Measurements from ENCODE around the gene ODF4.
A peak's percentile ranks its signal among the peaks of the same experiment; 100 is the strongest.

ODF4 gene

DNA sequence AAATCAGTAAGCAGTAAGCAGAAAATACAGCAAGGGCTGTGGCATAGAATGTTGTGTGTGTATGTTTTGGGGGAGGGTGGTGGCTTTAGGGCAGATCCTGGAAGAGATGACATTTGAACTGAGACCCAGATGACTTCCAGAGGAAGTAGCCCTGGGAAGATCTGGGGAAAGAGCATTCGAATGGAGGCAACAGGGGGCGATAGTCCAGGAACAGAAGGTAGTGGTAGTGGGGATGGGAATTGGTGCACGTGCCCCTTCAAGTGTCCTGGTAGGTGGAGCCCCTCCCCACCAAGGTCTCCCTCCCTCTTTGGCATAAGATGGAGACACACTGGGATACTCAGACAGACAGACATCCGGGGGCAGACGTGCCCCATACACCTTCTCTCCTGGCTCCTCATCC lies 15.5 kb upstream of the ODF4 start:
- TF ChIP-seq SPI1 (IDR thresholded peaks at IDR 0.05; ENCODE audit: low read depth, low read length) (no peak), PAX5 (IDR thresholded peaks at IDR 0.05; ENCODE audit: insufficient read depth, low read length, severe bottlenecking) (no peak), POLR2A (IDR thresholded peaks at IDR 0.05; ENCODE audit: low read depth, low read length) (no peak), POLR2AphosphoS5 (IDR thresholded peaks at IDR 0.05; ENCODE audit: low read depth, low read length) (no peak), TAF1 (IDR thresholded peaks at IDR 0.05; ENCODE audit: low read depth, low read length) (no peak), POU2F2 (IDR thresholded peaks at IDR 0.05; ENCODE audit: low read depth, low read length) (no peak)
- no peak for FAIRE-seq

DNA sequence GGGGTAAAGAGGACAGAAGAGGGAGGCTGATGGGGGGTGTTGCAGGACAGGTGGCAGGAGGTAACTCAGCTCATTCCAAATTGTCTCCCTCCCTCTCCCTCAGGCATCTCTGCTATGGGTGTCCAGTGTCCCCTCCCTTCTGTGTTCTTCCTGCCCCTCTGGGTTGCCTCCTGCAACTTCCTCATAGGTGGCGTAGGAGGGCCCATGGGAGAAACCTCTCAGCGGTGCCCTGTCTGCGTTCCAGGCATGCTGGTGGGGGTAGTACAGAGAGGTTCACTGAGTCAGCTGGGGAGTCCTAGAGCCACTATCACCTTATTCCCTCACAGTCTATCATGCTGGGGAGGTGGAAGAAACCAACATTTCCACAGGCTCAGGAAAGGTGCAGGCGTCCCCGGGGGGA lies 14.7 kb upstream of the ODF4 start:
- DNase-seq (ENCODE audit: insufficient read length, low spot score), result no peak
- no peak for FAIRE-seq
- TF ChIP-seq SPI1 (IDR thresholded peaks at IDR 0.05; ENCODE audit: low read depth, low read length), result no peak
- no peak for TF ChIP-seq POLR2A (IDR thresholded peaks at IDR 0.05; ENCODE audit: low read depth, low read length)
- no peak for TF ChIP-seq POLR2AphosphoS5 (IDR thresholded peaks at IDR 0.05; ENCODE audit: low read depth, low read length)
- no peak for TF ChIP-seq TAF1 (IDR thresholded peaks at IDR 0.05; ENCODE audit: low read depth, low read length)
- no peak for TF ChIP-seq PAX5 (IDR thresholded peaks at IDR 0.05; ENCODE audit: insufficient read depth, low read length, severe bottlenecking)
- TF ChIP-seq POU2F2 (IDR thresholded peaks at IDR 0.05; ENCODE audit: low read depth, low read length), result no peak

More for the DNA sequence above, 15.5 kb upstream of the ODF4 start:
- DNase-seq (ENCODE audit: insufficient read length, low spot score), result no peak

DNA sequence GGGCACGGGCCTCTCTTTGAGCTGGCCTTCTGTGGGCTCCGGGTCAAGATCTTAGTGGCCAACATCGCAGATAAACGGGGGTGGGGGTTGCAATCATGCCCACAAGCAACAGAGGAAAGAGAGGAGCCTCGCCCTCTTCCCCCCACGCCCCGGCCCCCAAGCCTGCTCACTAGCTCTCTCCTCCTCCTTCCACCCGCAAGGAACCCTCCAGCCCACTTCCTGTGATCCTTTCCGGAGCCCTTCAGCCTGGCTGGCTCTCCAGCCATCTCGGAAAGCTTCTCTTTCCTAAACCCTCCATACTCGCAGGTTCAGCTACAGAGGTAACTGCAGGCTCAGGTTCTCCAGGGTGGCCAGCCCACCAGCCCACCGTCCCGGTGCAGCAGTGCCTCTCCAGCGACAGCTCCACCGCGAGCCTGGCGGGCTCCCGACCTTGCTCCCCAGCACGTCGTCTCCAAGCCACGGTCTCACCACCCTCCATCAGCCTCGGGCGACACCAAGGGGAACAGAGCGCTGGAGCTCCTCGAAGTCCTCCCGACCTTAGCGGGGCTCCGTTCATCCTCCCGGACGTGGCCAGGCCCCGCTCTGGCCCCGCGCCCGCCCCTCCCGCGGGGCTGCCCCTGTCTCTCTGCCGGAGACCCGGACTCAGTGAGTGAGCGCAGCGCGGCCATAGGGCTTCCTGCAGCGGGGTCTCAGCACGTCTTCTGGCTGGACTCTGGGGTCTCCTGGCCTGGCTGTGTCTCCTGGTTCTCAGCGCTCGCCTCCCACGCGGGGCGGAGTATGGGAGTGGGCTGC lies 12.9 kb upstream of the ODF4 start:
- no peak for TF ChIP-seq POU2F2 (IDR thresholded peaks at IDR 0.05; ENCODE audit: low read depth, low read length)
- no peak for TF ChIP-seq TAF1 (IDR thresholded peaks at IDR 0.05; ENCODE audit: low read depth, low read length)
- TF ChIP-seq SPI1 (IDR thresholded peaks at IDR 0.05; ENCODE audit: low read depth, low read length), result no peak
- no peak for TF ChIP-seq POLR2A (IDR thresholded peaks at IDR 0.05; ENCODE audit: low read depth, low read length)
- no peak for TF ChIP-seq PAX5 (IDR thresholded peaks at IDR 0.05; ENCODE audit: insufficient read depth, low read length, severe bottlenecking)
- TF ChIP-seq POLR2AphosphoS5 (IDR thresholded peaks at IDR 0.05; ENCODE audit: low read depth, low read length), result no peak
- peak; percentile 65 for DNase-seq (ENCODE audit: insufficient read length, low spot score)
- FAIRE-seq, result peak; percentile 52

DNA sequence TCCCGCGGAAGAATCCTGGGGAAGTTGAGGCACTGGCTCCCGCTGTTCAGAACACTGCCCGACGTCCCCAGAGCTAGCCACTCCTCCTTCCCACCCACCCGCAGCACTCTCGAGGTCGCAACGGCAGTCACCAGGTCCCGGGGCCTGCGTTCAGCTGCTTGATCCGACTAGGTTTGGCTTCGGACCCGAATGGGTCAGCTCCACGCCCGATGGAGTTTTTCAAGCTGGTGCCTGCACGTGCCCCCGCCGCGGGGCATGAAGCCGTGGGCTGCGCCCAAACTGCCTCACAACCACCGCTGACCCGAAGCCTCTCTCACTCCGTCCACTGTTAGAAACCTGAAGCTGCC lies 12.4 kb upstream of the ODF4 start:
- no peak for TF ChIP-seq POLR2AphosphoS5 (IDR thresholded peaks at IDR 0.05; ENCODE audit: low read depth, low read length)
- TF ChIP-seq TAF1 (IDR thresholded peaks at IDR 0.05; ENCODE audit: low read depth, low read length), result no peak
- TF ChIP-seq SPI1 (IDR thresholded peaks at IDR 0.05; ENCODE audit: low read depth, low read length), result no peak
- TF ChIP-seq POU2F2 (IDR thresholded peaks at IDR 0.05; ENCODE audit: low read depth, low read length), result no peak
- no peak for TF ChIP-seq PAX5 (IDR thresholded peaks at IDR 0.05; ENCODE audit: insufficient read depth, low read length, severe bottlenecking)
- FAIRE-seq (no peak), DNase-seq (ENCODE audit: insufficient read length, low spot score) (no peak)

DNA sequence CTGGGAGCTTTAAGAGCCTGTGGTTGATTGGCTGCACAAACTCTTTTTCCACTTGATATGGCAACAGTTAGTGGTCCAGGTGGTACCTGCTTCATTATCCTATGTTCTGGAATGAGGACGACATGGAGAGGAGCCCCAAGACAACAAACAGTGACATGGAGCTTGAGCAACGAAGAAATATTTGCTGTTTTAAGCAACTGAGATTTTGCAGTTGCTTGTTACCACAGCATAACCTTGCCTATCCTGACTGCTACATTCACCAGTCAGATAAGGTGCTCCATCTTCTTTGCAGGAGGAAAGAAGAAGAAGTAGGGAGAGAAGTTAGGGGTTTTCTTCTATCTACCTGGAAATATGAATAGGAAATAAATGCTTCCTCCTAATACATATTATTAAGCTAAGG lies 7.5 kb upstream of the ODF4 start:
- FAIRE-seq (no peak), DNase-seq (ENCODE audit: insufficient read length, low spot score) (no peak)
- TF ChIP-seq PAX5 (IDR thresholded peaks at IDR 0.05; ENCODE audit: insufficient read depth, low read length, severe bottlenecking), result no peak
- no peak for TF ChIP-seq TAF1 (IDR thresholded peaks at IDR 0.05; ENCODE audit: low read depth, low read length)
- TF ChIP-seq SPI1 (IDR thresholded peaks at IDR 0.05; ENCODE audit: low read depth, low read length), result no peak
- TF ChIP-seq POLR2AphosphoS5 (IDR thresholded peaks at IDR 0.05; ENCODE audit: low read depth, low read length), result no peak
- TF ChIP-seq POU2F2 (IDR thresholded peaks at IDR 0.05; ENCODE audit: low read depth, low read length), result no peak
- TF ChIP-seq POLR2A (IDR thresholded peaks at IDR 0.05; ENCODE audit: low read depth, low read length), result no peak

DNA sequence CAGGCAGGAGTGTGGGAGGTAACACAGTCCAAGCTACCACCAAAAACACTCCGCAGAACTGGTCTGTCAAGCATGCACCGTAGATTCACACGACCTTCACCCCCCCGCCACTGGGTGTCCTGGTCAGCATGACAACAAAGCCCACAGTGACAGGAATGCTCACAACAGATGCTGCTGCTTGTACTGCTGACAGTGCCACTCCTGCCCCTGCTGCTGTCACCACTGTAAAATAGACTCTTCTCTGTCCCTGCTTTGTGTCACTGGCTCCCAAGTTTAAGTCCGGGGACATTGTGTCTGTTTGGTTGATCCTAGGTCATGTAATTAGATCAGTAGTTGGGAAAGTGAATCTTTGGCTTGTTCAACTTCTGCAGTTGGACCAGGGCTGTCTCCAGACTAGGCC lies 7.0 kb upstream of the ODF4 start:
- FAIRE-seq, result no peak
- no peak for TF ChIP-seq PAX5 (IDR thresholded peaks at IDR 0.05; ENCODE audit: insufficient read depth, low read length, severe bottlenecking)
- no peak for TF ChIP-seq POLR2AphosphoS5 (IDR thresholded peaks at IDR 0.05; ENCODE audit: low read depth, low read length)
- TF ChIP-seq POLR2A (IDR thresholded peaks at IDR 0.05; ENCODE audit: low read depth, low read length), result no peak
- no peak for TF ChIP-seq POU2F2 (IDR thresholded peaks at IDR 0.05; ENCODE audit: low read depth, low read length)
- no peak for TF ChIP-seq SPI1 (IDR thresholded peaks at IDR 0.05; ENCODE audit: low read depth, low read length)
- DNase-seq (ENCODE audit: insufficient read length, low spot score), result no peak

DNA sequence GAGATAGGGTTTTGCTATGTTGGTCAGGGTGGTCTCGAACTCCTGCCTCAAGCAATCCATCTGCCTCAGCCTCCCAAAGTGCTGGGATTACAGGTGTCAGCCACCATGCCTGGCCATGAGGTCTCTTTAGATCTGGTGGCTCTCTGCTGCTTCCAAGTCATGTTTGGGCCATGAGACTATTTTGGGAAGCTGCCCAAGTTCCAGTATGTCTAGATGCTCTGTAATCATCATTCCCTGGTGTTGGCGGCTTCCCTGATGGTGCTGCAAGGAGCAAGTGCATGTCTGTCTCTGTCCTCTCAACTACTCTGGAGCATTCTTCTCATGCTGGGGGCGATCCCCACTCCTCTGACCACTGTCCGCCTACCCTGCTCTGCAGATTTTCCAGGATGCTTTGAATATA lies 6.4 kb upstream of the ODF4 start:
- FAIRE-seq (no peak), DNase-seq (ENCODE audit: insufficient read length, low spot score) (no peak)
- no peak for TF ChIP-seq PAX5 (IDR thresholded peaks at IDR 0.05; ENCODE audit: insufficient read depth, low read length, severe bottlenecking)
- TF ChIP-seq POLR2A (IDR thresholded peaks at IDR 0.05; ENCODE audit: low read depth, low read length), result no peak
- no peak for TF ChIP-seq POLR2AphosphoS5 (IDR thresholded peaks at IDR 0.05; ENCODE audit: low read depth, low read length)

DNA sequence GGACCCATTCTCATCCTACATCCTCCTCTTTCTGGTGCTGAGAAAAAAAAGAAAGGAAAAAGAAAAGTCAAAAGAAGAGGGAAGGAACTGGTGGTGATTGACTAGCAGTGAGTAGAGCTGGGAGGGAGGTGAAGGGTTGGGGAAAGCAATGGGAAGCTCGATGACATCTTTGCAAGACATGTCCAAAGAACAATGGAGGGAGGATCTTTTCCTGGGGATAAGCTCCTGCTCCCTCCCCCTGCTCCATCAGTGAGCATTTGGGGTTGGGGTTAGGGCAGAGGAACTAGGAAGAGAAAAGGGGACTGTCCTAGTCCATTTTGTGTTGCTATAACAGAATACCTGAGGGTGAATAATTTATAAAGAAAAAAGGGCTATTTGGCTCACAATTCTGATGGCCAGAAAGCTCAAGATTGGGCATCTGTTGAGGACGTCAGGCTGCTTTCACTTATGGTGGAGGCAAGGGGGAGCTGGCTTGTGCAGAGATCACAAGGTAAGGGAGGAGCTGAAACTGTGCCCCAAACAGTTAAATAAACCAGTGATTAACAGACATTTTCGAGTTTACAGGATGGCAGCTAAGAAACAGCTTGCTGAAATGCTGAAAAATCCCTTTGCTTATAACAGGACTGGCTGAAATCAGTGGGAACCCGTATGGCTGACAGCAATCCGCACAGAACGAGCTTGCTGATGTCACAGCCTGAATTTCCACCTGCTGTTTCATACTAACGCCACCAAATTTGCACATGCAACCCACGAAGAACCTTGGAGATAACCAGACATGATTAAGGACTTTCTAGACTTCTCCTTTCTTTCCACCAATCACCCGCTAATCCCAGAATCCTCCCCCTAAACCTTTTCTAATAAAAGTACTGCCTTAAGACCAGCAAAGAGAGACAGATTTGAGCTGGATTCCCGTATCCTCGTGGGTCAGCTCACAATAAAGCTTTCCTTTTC lies 1.6 kb upstream of the ODF4 start:
- TF ChIP-seq POLR2A (IDR thresholded peaks at IDR 0.05; ENCODE audit: low read depth, low read length) (no peak), SPI1 (IDR thresholded peaks at IDR 0.05; ENCODE audit: low read depth, low read length) (no peak), POLR2AphosphoS5 (IDR thresholded peaks at IDR 0.05; ENCODE audit: low read depth, low read length) (no peak), PAX5 (IDR thresholded peaks at IDR 0.05; ENCODE audit: insufficient read depth, low read length, severe bottlenecking) (no peak), TAF1 (IDR thresholded peaks at IDR 0.05; ENCODE audit: low read depth, low read length) (no peak), POU2F2 (IDR thresholded peaks at IDR 0.05; ENCODE audit: low read depth, low read length) (no peak)
- no peak for DNase-seq (ENCODE audit: insufficient read length, low spot score)
- FAIRE-seq, result no peak

DNA sequence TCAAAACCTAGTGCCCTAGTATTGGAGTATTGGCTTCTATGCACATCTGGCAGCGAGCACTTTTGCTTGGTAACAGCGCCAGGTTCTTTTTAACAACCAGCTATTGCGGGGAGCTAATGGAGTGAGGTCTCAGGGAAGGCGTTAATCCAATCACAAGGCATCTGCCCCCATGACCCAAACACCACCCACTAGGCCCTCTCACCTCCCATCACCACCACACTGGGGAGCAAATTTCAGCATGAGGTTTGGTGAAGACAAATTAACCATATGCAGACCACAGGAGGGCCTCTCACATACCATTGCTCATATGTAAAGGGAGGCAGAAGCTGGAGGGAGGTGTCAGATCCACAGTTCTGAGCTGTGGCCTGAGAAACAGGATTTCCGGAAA lies 893 bp upstream of the ODF4 start:
- no peak for FAIRE-seq

More for the DNA sequence above, 893 bp upstream of the ODF4 start:
- no peak for DNase-seq (ENCODE audit: insufficient read length, low spot score)
- TF ChIP-seq POLR2AphosphoS5 (IDR thresholded peaks at IDR 0.05; ENCODE audit: low read depth, low read length) (no peak), POLR2A (IDR thresholded peaks at IDR 0.05; ENCODE audit: low read depth, low read length) (no peak), SPI1 (IDR thresholded peaks at IDR 0.05; ENCODE audit: low read depth, low read length) (no peak), PAX5 (IDR thresholded peaks at IDR 0.05; ENCODE audit: insufficient read depth, low read length, severe bottlenecking) (no peak)
